ENCODE measurements around the gene SLC6A12.

The SLC6A12 gene

DNA sequence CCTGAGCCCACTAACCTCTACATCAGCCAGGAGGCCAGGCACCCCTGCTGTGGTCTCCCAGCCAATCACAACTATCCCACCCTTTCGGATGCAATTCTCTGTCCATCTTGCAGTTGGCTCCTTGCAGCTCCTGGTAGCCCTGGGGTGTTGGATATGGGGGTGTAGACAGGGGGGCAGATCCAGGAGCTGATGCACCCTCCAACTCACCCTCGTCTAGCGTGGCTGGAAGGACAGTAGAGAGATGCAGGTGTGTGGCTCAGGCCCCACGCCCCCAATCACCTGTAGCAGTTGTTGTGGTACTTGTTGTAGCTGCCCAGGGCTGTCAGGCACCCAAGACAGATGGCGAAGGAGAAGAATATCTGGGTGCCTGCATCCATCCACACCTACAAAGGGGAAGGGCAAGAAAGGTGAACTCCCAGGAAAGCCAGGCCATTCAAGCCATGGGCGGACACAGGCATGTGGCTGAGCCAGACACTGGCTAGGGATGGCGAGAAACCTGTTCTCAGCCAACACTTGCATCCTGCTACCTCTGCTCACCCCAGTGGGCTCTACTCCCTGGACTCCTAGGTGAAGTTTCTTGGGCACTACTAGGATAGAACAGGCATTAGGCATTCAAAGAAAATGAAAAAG, 13.4 kb upstream of the SLC6A12 start:
- TF ChIP-seq, protein P1, sequence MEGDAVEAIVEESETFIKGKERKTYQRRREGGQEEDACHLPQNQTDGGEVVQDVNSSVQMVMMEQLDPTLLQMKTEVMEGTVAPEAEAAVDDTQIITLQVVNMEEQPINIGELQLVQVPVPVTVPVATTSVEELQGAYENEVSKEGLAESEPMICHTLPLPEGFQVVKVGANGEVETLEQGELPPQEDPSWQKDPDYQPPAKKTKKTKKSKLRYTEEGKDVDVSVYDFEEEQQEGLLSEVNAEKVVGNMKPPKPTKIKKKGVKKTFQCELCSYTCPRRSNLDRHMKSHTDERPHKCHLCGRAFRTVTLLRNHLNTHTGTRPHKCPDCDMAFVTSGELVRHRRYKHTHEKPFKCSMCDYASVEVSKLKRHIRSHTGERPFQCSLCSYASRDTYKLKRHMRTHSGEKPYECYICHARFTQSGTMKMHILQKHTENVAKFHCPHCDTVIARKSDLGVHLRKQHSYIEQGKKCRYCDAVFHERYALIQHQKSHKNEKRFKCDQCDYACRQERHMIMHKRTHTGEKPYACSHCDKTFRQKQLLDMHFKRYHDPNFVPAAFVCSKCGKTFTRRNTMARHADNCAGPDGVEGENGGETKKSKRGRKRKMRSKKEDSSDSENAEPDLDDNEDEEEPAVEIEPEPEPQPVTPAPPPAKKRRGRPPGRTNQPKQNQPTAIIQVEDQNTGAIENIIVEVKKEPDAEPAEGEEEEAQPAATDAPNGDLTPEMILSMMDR (IDR thresholded peaks at IDR 0.05; ENCODE audit: control extremely low read depth, extremely low read depth, low read depth, missing control alignments): no peak
- POLR2A ChIA-PET: no interaction called here
- DNase-seq (ENCODE audit: extremely low spot score): no peak
- CTCF ChIA-PET: interaction anchor here (1.2 kb wide), 1 partner anchor 8 kb away, joined by 6 read pairs; no protein-coding TSS in a partner anchor

DNA sequence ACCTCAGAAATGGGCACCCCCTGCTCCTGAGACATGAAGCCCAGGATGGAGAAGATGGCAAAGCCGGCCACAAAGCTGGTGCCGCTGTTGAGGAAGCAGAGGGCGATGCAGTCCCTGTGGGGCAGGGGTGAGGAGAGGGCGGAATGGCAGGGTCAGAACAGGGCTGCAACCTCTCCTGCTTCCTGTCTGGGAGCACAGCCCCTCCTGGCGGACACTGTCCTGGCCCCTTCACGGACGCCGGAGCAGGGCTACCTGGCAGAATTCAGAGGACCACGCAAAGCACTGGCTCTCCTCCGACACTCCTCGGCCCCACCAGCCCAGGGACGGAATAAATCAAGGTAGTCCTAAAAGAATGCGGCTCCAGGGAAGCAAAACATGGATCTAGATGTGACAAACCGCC, 12.4 kb upstream of the SLC6A12 start:
- no peak for DNase-seq (ENCODE audit: extremely low spot score)
- POLR2A ChIA-PET: no interaction called here
- TF ChIP-seq, protein P1 (IDR thresholded peaks at IDR 0.05; ENCODE audit: control extremely low read depth, extremely low read depth, low read depth, missing control alignments): no peak
- CTCF ChIA-PET: no interaction called here

DNA sequence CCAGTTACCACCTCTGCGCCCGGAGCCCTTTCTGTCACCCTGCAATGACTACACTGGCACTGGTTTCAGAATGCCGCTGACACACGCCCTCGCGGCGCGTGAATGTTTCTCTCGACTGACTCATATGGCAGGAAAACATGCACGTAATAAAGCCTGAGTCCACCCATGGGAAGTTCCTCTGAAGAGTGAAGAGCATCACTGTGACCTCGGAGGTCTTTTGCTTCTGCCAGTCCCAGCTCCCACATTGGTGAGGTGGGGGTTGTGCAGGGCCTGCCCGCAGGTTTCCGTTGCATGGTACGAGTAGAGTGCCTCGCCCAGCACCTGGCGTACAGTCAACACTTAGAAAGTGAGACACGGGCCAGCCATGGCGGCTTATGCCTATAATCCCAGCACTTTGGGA, 11.1 kb upstream of the SLC6A12 start:
- ChIA-PET POLR2A (no interaction called here), CTCF (interaction anchor here (1.0 kb wide), 1 partner anchor 13 kb away, joined by 3 read pairs; no protein-coding TSS in a partner anchor)
- TF ChIP-seq, protein P1 (IDR thresholded peaks at IDR 0.05; ENCODE audit: control extremely low read depth, extremely low read depth, low read depth, missing control alignments): no peak
- DNase-seq (ENCODE audit: extremely low spot score): no peak

DNA sequence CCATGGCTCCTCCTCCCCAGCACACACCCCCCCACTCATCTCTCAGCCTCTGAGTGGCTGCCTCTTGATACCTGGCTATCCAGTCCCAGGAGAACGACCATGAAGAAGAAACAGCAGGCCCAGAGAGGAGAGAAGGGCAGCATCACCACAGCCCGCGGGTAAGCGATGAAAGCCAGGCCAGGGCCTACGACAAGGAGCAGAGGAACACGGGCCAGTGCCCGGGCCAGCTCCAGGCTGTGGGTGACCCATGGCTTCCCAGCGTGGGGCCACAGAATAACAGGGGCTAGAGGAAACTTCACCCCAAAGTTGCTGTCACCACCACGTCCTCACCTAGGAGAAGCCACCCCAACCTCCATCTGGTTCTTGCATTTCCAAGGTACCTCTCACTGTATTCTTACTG, 10.4 kb upstream of the SLC6A12 start:
- TF ChIP-seq, protein P1 (IDR thresholded peaks at IDR 0.05; ENCODE audit: control extremely low read depth, extremely low read depth, low read depth, missing control alignments): no peak
- ChIA-PET CTCF (interaction anchor here (1.0 kb wide), 1 partner anchor 13 kb away, joined by 3 read pairs; no protein-coding TSS in a partner anchor), POLR2A (no interaction called here)
- no peak for DNase-seq (ENCODE audit: extremely low spot score)

DNA sequence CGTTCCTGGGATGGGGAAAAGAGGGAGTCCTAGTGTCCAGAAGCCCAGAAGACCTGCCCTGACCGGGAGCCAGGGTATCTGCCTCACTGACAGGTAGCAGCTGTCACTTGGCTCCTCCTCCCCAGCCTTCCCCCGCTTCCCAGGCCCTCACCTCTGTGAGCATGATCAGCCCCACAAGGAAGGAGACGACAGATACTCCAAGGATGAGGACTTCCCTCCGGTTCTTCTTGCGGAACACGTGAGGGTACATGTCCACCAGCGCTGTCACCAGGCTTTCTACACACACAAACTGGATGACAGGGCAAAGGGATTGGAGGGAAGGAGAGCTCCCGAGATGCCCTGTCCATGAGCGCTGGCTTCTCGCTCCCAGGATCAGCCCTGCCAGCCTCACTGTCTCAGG, 9.9 kb upstream of the SLC6A12 start:
- ChIA-PET POLR2A (no interaction called here), CTCF (interaction anchor here (1.0 kb wide), 1 partner anchor 12 kb away, joined by 3 read pairs; no protein-coding TSS in a partner anchor)
- TF ChIP-seq, protein P1 (IDR thresholded peaks at IDR 0.05; ENCODE audit: control extremely low read depth, extremely low read depth, low read depth, missing control alignments): no peak
- DNase-seq (ENCODE audit: extremely low spot score): no peak

DNA sequence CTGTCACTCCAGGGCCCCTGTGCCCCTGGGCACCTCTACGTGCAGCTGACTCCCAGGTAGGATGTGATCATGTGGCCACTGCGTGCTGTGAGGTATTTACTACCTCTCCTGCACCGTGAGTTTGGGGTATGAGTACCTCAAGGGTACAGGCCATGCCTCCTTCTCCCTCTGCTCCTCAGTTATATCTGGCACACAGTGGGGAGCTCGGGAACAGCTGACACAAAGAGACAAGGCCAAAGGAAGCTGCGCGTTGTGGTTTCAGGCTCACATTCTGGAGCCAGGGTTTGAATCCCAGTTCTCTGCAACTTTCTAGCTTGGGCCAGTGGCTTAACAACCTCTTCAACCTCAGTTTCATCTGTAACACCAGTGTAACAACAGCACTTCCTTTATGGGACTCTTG, 7.8 kb upstream of the SLC6A12 start:
- ChIA-PET CTCF (interaction anchor here (1.0 to 1.5 kb wide), 3 partner anchors 16 to 68 kb away, joined by 3 to 4 read pairs (median 3); no protein-coding TSS in a partner anchor), POLR2A (no interaction called here)
- TF ChIP-seq, protein P1 (IDR thresholded peaks at IDR 0.05; ENCODE audit: control extremely low read depth, extremely low read depth, low read depth, missing control alignments): no peak
- DNase-seq (ENCODE audit: extremely low spot score): no peak
